Measurements from ENCODE around the gene SH3GL3. TPM values are rescaled to one million over a fixed set of nuclear protein-coding genes. Genes with fewer than 3 reads are reported as not detected.

SH3GL3 gene
- total and polyA plus RNA-seq, 10 donors = 0.06 TPM; not detected in 9

GRCh38 chr15:83578691-83579090 is 131.6 kb downstream of the SH3GL3 start:
- Histone ChIP-seq H3K9me3 (no peaks in the 10 kb centered on the region), H3K27ac (no peak overlapping the region), H3K4me1 (no peaks in the 10 kb centered on the region), H3K4me3 (no peak overlapping the region), H3K36me3 (no peaks in the 10 kb centered on the region), H3K27me3 (replicated peaks in 1 of 7) (peaks cover 0 to 9% (median 0%) of the 10 kb centered on the region in 7 donors)
- intact Hi-C loops (cut with DNase I; ENCODE audit: low total_unique reads) = no loop called here
- TF ChIP-seq CTCF (IDR thresholded peaks at IDR 0.05 in 8 of 11, conservative IDR thresholded peaks at IDR 0.05 in 3 of 11) (no peak), POLR2A (IDR thresholded peaks at IDR 0.05) (no peak), POLR2AphosphoS5 (IDR thresholded peaks at IDR 0.05) (no peak)
- DNase-seq = no peak
- 86 to 94% (median 92%) methylated on average over 8 of the region's 8 CpGs for WGBS, 5 donors

GRCh38 chr15:83581381-83581780 is 134.2 kb downstream of the SH3GL3 start:
- 86 to 94% (median 92%) methylated on average over 4 of the region's 4 CpGs for WGBS, 5 donors
- no peak overlapping the region for H3K4me3 ChIP-seq
- no peak overlapping the region for H3K27ac ChIP-seq
- intact Hi-C loops (cut with DNase I; ENCODE audit: low total_unique reads) = no loop called here
- H3K4me1 ChIP-seq = no peaks in the 10 kb centered on the region
- no peaks in the 10 kb centered on the region for H3K36me3 ChIP-seq
- no peaks in the 10 kb centered on the region for H3K9me3 ChIP-seq
- no peak for DNase-seq
- no peaks in the 10 kb centered on the region for H3K27me3 ChIP-seq (replicated peaks in 1 of 7)
- no peak for TF ChIP-seq POLR2A (IDR thresholded peaks at IDR 0.05)
- no peak for TF ChIP-seq CTCF (IDR thresholded peaks at IDR 0.05 in 8 of 11, conservative IDR thresholded peaks at IDR 0.05 in 3 of 11)
- no peak for TF ChIP-seq POLR2AphosphoS5 (IDR thresholded peaks at IDR 0.05)

DNA sequence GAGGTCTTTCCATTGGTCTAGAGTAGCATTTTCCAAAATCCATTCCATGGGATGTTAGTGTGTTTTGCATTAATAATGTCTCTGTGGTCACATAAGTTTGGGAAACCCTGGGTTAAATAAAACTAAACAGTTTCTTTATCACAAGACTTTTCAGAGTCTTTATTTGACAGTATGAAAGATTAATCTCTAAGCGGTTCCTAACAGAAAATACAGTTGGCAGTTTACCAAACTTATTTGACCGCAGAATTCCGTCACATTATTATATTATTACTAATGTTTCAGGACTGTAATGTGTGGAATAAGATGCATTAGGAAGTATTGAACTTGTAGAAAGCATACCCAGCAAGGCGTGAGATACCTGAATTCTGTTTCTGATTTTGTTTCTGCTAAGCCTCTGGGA is 135.2 kb downstream of the SH3GL3 start:
- no peak for DNase-seq
- no peaks in the 10 kb centered on the region for H3K27me3 ChIP-seq (replicated peaks in 1 of 7)
- H3K27ac ChIP-seq = no peak overlapping the region
- H3K36me3 ChIP-seq = no peaks in the 10 kb centered on the region
- no peak overlapping the region for H3K4me3 ChIP-seq
- 73 to 85% (median 84%) methylated on average over 4 of the region's 4 CpGs for WGBS, 5 donors
- H3K9me3 ChIP-seq = no peaks in the 10 kb centered on the region
- intact Hi-C loops (cut with DNase I; ENCODE audit: low total_unique reads) = no loop called here
- no peak for TF ChIP-seq POLR2AphosphoS5 (IDR thresholded peaks at IDR 0.05)
- H3K4me1 ChIP-seq = no peaks in the 10 kb centered on the region

DNA sequence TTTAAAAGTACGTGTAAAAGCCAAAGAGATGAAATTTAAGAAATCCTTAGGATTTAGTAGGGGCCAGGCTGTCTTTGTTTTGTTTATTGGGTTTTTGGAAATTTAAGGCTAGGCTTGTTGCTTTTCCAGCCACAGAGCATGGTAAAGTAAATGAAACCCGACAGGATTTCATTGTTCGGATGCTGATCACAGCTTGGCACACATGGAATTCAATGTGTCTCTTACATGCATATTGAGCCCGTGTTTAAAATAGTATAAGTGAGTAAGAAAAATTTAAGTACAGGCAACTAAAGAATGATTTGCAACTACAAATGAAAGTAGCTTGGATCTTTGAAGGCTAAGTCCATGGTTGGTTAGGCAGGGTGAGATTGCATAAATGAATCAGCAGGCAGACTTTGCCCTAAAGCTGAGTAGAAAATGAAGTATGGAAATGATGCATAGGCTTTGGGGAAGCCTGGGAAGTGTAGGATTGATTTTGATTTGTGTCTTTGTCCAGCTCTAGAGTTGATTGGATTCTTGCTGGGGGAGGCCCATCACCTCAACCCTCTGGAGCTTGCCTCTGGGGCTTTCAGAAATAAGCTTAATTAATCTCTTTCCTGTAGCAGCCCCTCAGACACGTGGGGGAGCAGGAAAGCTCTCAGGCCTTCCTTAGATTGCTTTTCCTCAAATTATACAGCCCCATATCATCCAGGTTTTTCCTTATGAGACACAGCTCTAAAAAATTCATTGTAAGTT is 138.6 kb downstream of the SH3GL3 start:
- Histone ChIP-seq H3K27me3 (replicated peaks in 1 of 7) (no peaks in the 10 kb centered on the region), H3K36me3 (no peaks in the 10 kb centered on the region), H3K27ac (no peak overlapping the region), H3K4me3 (no peak overlapping the region), H3K4me1 (no peaks in the 10 kb centered on the region), H3K9me3 (no peaks in the 10 kb centered on the region)
- intact Hi-C loops (cut with DNase I; ENCODE audit: low total_unique reads) = no loop called here
- TF ChIP-seq POLR2AphosphoS5 (IDR thresholded peaks at IDR 0.05) (no peak), POLR2A (IDR thresholded peaks at IDR 0.05) (no peak), CTCF (IDR thresholded peaks at IDR 0.05 in 8 of 11, conservative IDR thresholded peaks at IDR 0.05 in 3 of 11) (no peak)
- DNase-seq = no peak
- WGBS, 5 donors = 69 to 84% (median 77%) methylated on average over 5 of the region's 5 CpGs
